ES-I3 (cell line): ENCODE measurements around the gene UBR2.
"Not testable (repeated sequence)": the region's sequence is repeated elsewhere in the genome, so short reads cannot be mapped to it uniquely, and the experiment has no call there.

ENCODE experiments used
- H3K36me3 ChIP-seq: 2 replicates; pipeline ENCODE4 v1.6.1; 2013; ENCODE audit warnings: mild to moderate bottlenecking, low read length, control low read depth, moderate library complexity; ENCODE audit not compliant: insufficient read depth
- H3K4me1 ChIP-seq: 2 replicates; pipeline ENCODE4 v1.6.1; 2013; ENCODE audit warnings: mild to moderate bottlenecking, control low read depth, low read length; ENCODE audit not compliant: insufficient read depth
- H3K9ac ChIP-seq: 2 replicates; pipeline ENCODE4 v1.6.1; 2013; ENCODE audit warnings: low read depth, mild to moderate bottlenecking, low read length, moderate library complexity
- H3K9me3 ChIP-seq: 2 replicates; pipeline ENCODE4 v1.6.1; 2013; ENCODE audit warnings: mild to moderate bottlenecking, low read length, moderate library complexity; ENCODE audit not compliant: control insufficient read depth, insufficient read depth

Gene UBR2

GRCh38 chr6:42539135-42539534 is 24.7 kb upstream of the UBR2 start:
- H3K4me1 ChIP-seq: no peaks in the 10 kb centered on the region
- no peak overlapping the region for H3K9ac ChIP-seq
- no peaks in the 10 kb centered on the region for H3K36me3 ChIP-seq
- no peaks in the 10 kb centered on the region for H3K9me3 ChIP-seq

GRCh38 chr6:42545226-42545773 is 18.5 kb upstream of the UBR2 start:
- Histone ChIP-seq H3K36me3 (no peaks in the 10 kb centered on the region), H3K9me3 (no peaks in the 10 kb centered on the region), H3K9ac (no peak overlapping the region), H3K4me1 (no peaks in the 10 kb centered on the region)

GRCh38 chr6:42547407-42548329 is 16.2 kb upstream of the UBR2 start:
- Histone ChIP-seq H3K4me1 (no peaks in the 10 kb centered on the region), H3K9me3 (no peaks in the 10 kb centered on the region), H3K36me3 (no peaks in the 10 kb centered on the region), H3K9ac (peak overlapping the region; percentile 58; the same call in 1 of the 2 replicates)

- Histone ChIP-seq H3K36me3 (no peaks in the 10 kb centered on the region), H3K9me3 (no peaks in the 10 kb centered on the region; the same call in 1 of the 2 replicates), H3K4me1 (no peaks in the 10 kb centered on the region), H3K9ac (no peak overlapping the region)
Measured at GRCh38 chr6:42550277-42550676, 13.6 kb upstream of the UBR2 start.

GRCh38 chr6:42551217-42551616 is 12.6 kb upstream of the UBR2 start:
- Histone ChIP-seq H3K9ac (no peak overlapping the region), H3K9me3 (no peaks in the 10 kb centered on the region; the same call in 1 of the 2 replicates), H3K4me1 (no peaks in the 10 kb centered on the region), H3K36me3 (no peaks in the 10 kb centered on the region)

GRCh38 chr6:42552380-42552779 is 11.4 kb upstream of the UBR2 start:
- no peaks in the 10 kb centered on the region for H3K4me1 ChIP-seq
- no peak overlapping the region for H3K9ac ChIP-seq
- no peaks in the 10 kb centered on the region for H3K36me3 ChIP-seq
- H3K9me3 ChIP-seq: no peaks in the 10 kb centered on the region; the same call in 1 of the 2 replicates

GRCh38 chr6:42555477-42556457 is 8.1 kb upstream of the UBR2 start:
- no peak overlapping the region for H3K9ac ChIP-seq
- no peaks in the 10 kb centered on the region for H3K36me3 ChIP-seq
- H3K9me3 ChIP-seq: no peaks in the 10 kb centered on the region; the same call in 1 of the 2 replicates
- no peaks in the 10 kb centered on the region for H3K4me1 ChIP-seq

- H3K9me3 ChIP-seq: no peaks in the 10 kb centered on the region; the same call in 1 of the 2 replicates
- H3K36me3 ChIP-seq: no peaks in the 10 kb centered on the region
- H3K9ac ChIP-seq: no peak overlapping the region
- H3K4me1 ChIP-seq: no peaks in the 10 kb centered on the region
Measured at GRCh38 chr6:42556462-42556861, 7.4 kb upstream of the UBR2 start.

GRCh38 chr6:42559276-42559675 is 4.6 kb upstream of the UBR2 start:
- not testable (repeated sequence) for H3K36me3 ChIP-seq, H3K9me3 ChIP-seq, H3K9ac ChIP-seq, H3K4me1 ChIP-seq

- no peaks in the 10 kb centered on the region for H3K4me1 ChIP-seq
- H3K9me3 ChIP-seq: no peaks in the 10 kb centered on the region
- no peak overlapping the region for H3K9ac ChIP-seq
- H3K36me3 ChIP-seq: no peaks in the 10 kb centered on the region
Measured at GRCh38 chr6:42561986-42562385, 1.8 kb upstream of the UBR2 start.

GRCh38 chr6:42562788-42563405 is 932 bp upstream of the UBR2 start:
- no peak overlapping the region; the same call in 1 of the 2 replicates for H3K9ac ChIP-seq
- no peaks in the 10 kb centered on the region for H3K36me3 ChIP-seq
- H3K4me1 ChIP-seq: no peaks in the 10 kb centered on the region
- no peaks in the 10 kb centered on the region for H3K9me3 ChIP-seq

- Histone ChIP-seq H3K9me3 (no peaks in the 10 kb centered on the region), H3K36me3 (no peaks in the 10 kb centered on the region), H3K9ac (peak overlapping the region; percentile 83), H3K4me1 (no peaks in the 10 kb centered on the region)
Measured at GRCh38 chr6:42564506-42564825, 637 bp downstream of the UBR2 start.

GRCh38 chr6:42565823-42566613 is 2.2 kb downstream of the UBR2 start:
- no peaks in the 10 kb centered on the region for H3K9me3 ChIP-seq
- no peaks in the 10 kb centered on the region for H3K36me3 ChIP-seq
- peak overlapping the region; percentile 83; the same call in 1 of the 2 replicates for H3K9ac ChIP-seq
- no peaks in the 10 kb centered on the region for H3K4me1 ChIP-seq
